Upper lobe of left lung (tissue), 6 donors: Measurements from ENCODE around the gene TM2D3. TPM values are rescaled to one million over a fixed set of nuclear protein-coding genes. Genes with fewer than 3 reads are reported as not detected.
"Not testable (repeated sequence)": the region's sequence is repeated elsewhere in the genome, so short reads cannot be mapped to it uniquely, and the experiment has no call there.

Experiments
- ATAC-seq, 2 donors: fragments of 200-7000 bp; cut with Tn5 transposase; one replicate each; pipeline ENCODE4 v1.9.1; 2022; ENCODE audit warnings: mild to moderate bottlenecking in 2 of 2, moderate library complexity in 2 of 2; ENCODE audit not compliant: low FRiP score in 2 of 2
- DNase-seq, 2 donors: peaks; one replicate each; pipeline ENCODE4 v3.0.0-alpha.2; 2019 to 2020
- H3K27ac ChIP-seq, 4 donors: fragments of 200-600 bp; sonication (generic); one replicate each; pipeline ENCODE4 v1.5.1; 2016 to 2019
- H3K27me3 ChIP-seq, 4 donors: fragments of 200-600 bp; sonication (generic); one replicate each; pipeline ENCODE4 v1.5.1; 2017 to 2019
- H3K36me3 ChIP-seq, 4 donors: fragments of 200-600 bp; sonication (generic); one replicate each; pipeline ENCODE4 v1.5.1; 2016 to 2019
- H3K4me1 ChIP-seq, 4 donors: fragments of 200-600 bp; sonication (generic); one replicate each; pipeline ENCODE4 v1.5.1; 2018 to 2019
- H3K4me3 ChIP-seq, 4 donors: fragments of 200-600 bp; sonication (generic); one replicate each; pipeline ENCODE4 v1.5.1; 2017 to 2019; ENCODE audit warnings: mild to moderate bottlenecking in 2 of 4, moderate library complexity in 1 of 4
- H3K9me3 ChIP-seq, 4 donors: fragments of 200-600 bp; sonication (generic); one replicate each; pipeline ENCODE4 v1.5.1; 2018 to 2019
- CTCF ChIP-seq, 6 experiments: fragments of 450-650 bp in 4 of 6; fragments of 200-600 bp in 2 of 6; sonication (generic) in 2 of 6; IDR thresholded peaks; one replicate each; pipeline ENCODE4 v1.5.1; 2016 to 2019; ENCODE audit warnings: antibody characterized with exemption in 6 of 6
- EP300 ChIP-seq, 4 donors: sonication (generic); formaldehyde crosslinking; IDR thresholded peaks; one replicate each; pipeline ENCODE4 v1.5.1; 2017; ENCODE audit warnings: antibody characterized with exemption in 4 of 4, control low read depth in 2 of 4
- POLR2A ChIP-seq, 4 donors: fragments of 450-650 bp; IDR thresholded peaks; one replicate each; pipeline ENCODE4 v1.5.1; 2016 to 2017; ENCODE audit warnings: antibody characterized with exemption in 4 of 4, mild to moderate bottlenecking in 2 of 4
- POLR2AphosphoS5 ChIP-seq, 2 donors: sonication (generic); formaldehyde crosslinking; IDR thresholded peaks; one replicate each; pipeline ENCODE4 v1.5.1; 2017; ENCODE audit warnings: antibody characterized with exemption in 2 of 2
- WGBS, 2 donors: methylation state at CpG; one replicate each; pipeline ENCODE4 v1.1.5; 2017 to 2018; 5-methylcytosine and 5-hydroxymethylcytosine counted together
- total RNA-seq, 6 donors: library from RNA; depleted of rRNA in 4 of 6; stranded (reverse); fragments of >200 nt in 4 of 6; gene quantifications; one replicate each; pipeline versions ENCODE4 v1.1.0 to v1.2.1, GENCODE V29; 2016 to 2021
- donor health status: DM: no; HTN: no; CAD: no; lungs with moderate emphysema.
- donor health status: DM: no; HTN: yes; CAD: no; lungs with severe emphysema.

The TM2D3 gene
- total RNA-seq, 6 donors from 2014 or later: 14.0 to 60.2 (median 46.5) TPM

GRCh38 chr15:101637516-101637915 is 14.7 kb downstream of the TM2D3 start:
- no peaks in the 10 kb centered on the region for H3K27me3 ChIP-seq
- no peak overlapping the region for H3K4me3 ChIP-seq
- TF ChIP-seq CTCF (IDR thresholded peaks at IDR 0.05) (no peak), POLR2A (IDR thresholded peaks at IDR 0.05) (no peak), EP300 (IDR thresholded peaks at IDR 0.05) (no peak), POLR2AphosphoS5 (IDR thresholded peaks at IDR 0.05) (no peak)
- peaks cover 3 to 36% (median 8%) of the 10 kb centered on the region in 4 donors for H3K36me3 ChIP-seq
- no peak overlapping the region for H3K27ac ChIP-seq
- 90 to 91% methylated on average over 6 of the region's 6 CpGs for WGBS, 2 donors
- DNase-seq: no peak
- H3K4me1 ChIP-seq: peaks cover 19 to 20% (median 19%) of the 10 kb centered on the region in 4 donors
- no peak for ATAC-seq
- no peaks in the 10 kb centered on the region for H3K9me3 ChIP-seq

GRCh38 chr15:101637038-101637437 is 15.1 kb downstream of the TM2D3 start:
- Histone ChIP-seq H3K27ac (no peak overlapping the region), H3K4me1 (peaks cover 14 to 18% (median 15%) of the 10 kb centered on the region in 4 donors), H3K27me3 (no peaks in the 10 kb centered on the region), H3K36me3 (peaks cover 0 to 32% (median 4%) of the 10 kb centered on the region in 4 donors), H3K9me3 (no peaks in the 10 kb centered on the region), H3K4me3 (no peak overlapping the region)
- 77 to 85% methylated on average over 3 of the region's 3 CpGs for WGBS, 2 donors
- no peak for DNase-seq
- ATAC-seq: no peak
- TF ChIP-seq CTCF (IDR thresholded peaks at IDR 0.05) (no peak), POLR2AphosphoS5 (IDR thresholded peaks at IDR 0.05) (no peak), EP300 (IDR thresholded peaks at IDR 0.05) (no peak), POLR2A (IDR thresholded peaks at IDR 0.05) (no peak)

- Histone ChIP-seq H3K4me3 (no peak overlapping the region), H3K27ac (no peak overlapping the region), H3K4me1 (peaks cover 8 to 9% (median 8%) of the 10 kb centered on the region in 4 donors), H3K9me3 (no peaks in the 10 kb centered on the region), H3K36me3 (peaks cover 0 to 28% (median 2%) of the 10 kb centered on the region in 4 donors), H3K27me3 (no peaks in the 10 kb centered on the region)
- DNase-seq (no peak), ATAC-seq (no peak)
- TF ChIP-seq CTCF (IDR thresholded peaks at IDR 0.05): no peak
- no peak for TF ChIP-seq EP300 (IDR thresholded peaks at IDR 0.05)
- TF ChIP-seq POLR2A (IDR thresholded peaks at IDR 0.05): no peak
- TF ChIP-seq POLR2AphosphoS5 (IDR thresholded peaks at IDR 0.05): no peak
- 75% methylated on average over 7 of the region's 7 CpGs for WGBS, 2 donors
These were observed 16.0 kb downstream of the TM2D3 start for GRCh38 chr15:101635944-101636727.

GRCh38 chr15:101633356-101633755 is 18.8 kb downstream of the TM2D3 start:
- no peak for DNase-seq
- ATAC-seq: no peak
- no peaks in the 10 kb centered on the region for H3K27me3 ChIP-seq
- H3K36me3 ChIP-seq: peaks cover 0 to 6% (median 0%) of the 10 kb centered on the region in 4 donors
- no peak overlapping the region for H3K27ac ChIP-seq
- H3K4me1 ChIP-seq: no peaks in the 10 kb centered on the region
- H3K9me3 ChIP-seq: no peaks in the 10 kb centered on the region
- WGBS, 2 donors: 89% methylated on average over 3 of the region's 3 CpGs
- no peak for TF ChIP-seq POLR2AphosphoS5 (IDR thresholded peaks at IDR 0.05)
- no peak for TF ChIP-seq CTCF (IDR thresholded peaks at IDR 0.05)
- no peak for TF ChIP-seq EP300 (IDR thresholded peaks at IDR 0.05)
- TF ChIP-seq POLR2A (IDR thresholded peaks at IDR 0.05): no peak
- H3K4me3 ChIP-seq: no peak overlapping the region

GRCh38 chr15:101626729-101627128 is 25.5 kb downstream of the TM2D3 start:
- DNase-seq, H3K9me3 ChIP-seq, H3K27me3 ChIP-seq, ATAC-seq, H3K4me1 ChIP-seq, H3K36me3 ChIP-seq, H3K27ac ChIP-seq, H3K4me3 ChIP-seq: not testable (repeated sequence)
- 91 to 100% methylated on average over 1 to 14 of the region's 15 CpGs for WGBS, 2 donors
